ENCODE measurements around the gene ERBB4.

The ERBB4 gene

GRCh38 chr2:212226114-212226513 is 312.5 kb downstream of the ERBB4 start:
- TF ChIP-seq, protein P1, sequence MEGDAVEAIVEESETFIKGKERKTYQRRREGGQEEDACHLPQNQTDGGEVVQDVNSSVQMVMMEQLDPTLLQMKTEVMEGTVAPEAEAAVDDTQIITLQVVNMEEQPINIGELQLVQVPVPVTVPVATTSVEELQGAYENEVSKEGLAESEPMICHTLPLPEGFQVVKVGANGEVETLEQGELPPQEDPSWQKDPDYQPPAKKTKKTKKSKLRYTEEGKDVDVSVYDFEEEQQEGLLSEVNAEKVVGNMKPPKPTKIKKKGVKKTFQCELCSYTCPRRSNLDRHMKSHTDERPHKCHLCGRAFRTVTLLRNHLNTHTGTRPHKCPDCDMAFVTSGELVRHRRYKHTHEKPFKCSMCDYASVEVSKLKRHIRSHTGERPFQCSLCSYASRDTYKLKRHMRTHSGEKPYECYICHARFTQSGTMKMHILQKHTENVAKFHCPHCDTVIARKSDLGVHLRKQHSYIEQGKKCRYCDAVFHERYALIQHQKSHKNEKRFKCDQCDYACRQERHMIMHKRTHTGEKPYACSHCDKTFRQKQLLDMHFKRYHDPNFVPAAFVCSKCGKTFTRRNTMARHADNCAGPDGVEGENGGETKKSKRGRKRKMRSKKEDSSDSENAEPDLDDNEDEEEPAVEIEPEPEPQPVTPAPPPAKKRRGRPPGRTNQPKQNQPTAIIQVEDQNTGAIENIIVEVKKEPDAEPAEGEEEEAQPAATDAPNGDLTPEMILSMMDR (conservative IDR thresholded peaks at IDR 0.05) = no peak
- no peak overlapping the region for H3K27ac ChIP-seq

DNA sequence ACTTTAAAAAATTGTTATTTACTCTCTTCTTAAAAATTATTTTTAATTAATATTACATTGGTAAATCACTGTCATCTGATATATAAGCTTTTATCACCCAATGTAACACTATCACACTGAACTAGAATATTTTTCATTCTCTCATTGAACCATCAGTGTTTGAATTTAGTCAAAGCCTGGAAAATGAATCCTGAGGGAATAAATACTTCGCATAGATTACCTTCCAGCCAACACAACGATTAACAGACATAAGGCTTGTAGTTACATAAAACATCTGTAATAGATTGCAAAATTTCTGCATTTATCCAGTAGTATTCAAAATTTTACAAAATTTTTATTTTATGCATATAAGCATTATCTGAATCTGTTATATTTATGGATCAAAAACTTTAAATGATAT is 314.9 kb downstream of the ERBB4 start:
- H3K27ac ChIP-seq = no peak overlapping the region
- TF ChIP-seq, protein P1 (conservative IDR thresholded peaks at IDR 0.05) = no peak

DNA sequence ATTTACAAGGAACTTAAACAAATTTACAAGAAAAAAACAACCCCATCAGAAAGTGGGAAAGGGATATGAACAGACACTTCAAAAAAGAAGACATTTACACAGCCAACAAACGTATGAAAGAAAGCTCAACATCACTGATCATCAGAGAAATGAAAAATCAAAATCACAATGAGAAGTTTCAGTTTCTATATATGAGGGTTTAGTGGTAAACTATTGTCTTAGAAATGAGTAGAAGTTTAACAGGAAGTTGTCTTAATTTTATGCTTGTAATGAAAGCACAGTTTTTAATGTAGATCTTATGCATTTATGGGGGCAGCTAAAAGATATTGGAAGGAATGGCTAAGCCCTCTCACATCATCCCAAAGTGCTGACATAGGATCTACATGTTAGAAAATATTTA is 325.4 kb downstream of the ERBB4 start:
- TF ChIP-seq, protein P1 (conservative IDR thresholded peaks at IDR 0.05) = no peak
- H3K27ac ChIP-seq = no peak overlapping the region

- TF ChIP-seq, protein P1 (conservative IDR thresholded peaks at IDR 0.05) = no peak
- H3K27ac ChIP-seq = no peak overlapping the region
Observed at GRCh38 chr2:212208467-212208866, 330.1 kb downstream of the ERBB4 start.

DNA sequence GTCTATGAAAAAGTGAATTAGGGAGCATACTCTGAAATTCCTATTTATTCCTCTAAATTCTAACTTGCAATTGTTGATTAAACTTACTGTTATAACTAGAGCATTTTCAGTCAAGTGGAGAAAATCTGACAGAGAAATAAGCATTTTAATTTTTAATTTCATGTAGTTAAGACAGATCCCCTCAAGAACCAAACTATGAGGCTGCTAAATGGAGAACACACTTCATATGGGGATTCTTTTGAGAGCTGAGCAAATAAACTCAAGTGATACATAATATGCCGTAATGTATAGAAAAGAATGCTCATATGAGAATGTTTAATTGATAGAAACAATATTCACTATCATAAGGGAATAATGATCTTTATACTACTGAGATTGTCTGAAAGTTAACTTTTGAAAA is 340.8 kb downstream of the ERBB4 start:
- TF ChIP-seq, protein P1 (conservative IDR thresholded peaks at IDR 0.05) = no peak
- H3K27ac ChIP-seq = no peak overlapping the region

DNA sequence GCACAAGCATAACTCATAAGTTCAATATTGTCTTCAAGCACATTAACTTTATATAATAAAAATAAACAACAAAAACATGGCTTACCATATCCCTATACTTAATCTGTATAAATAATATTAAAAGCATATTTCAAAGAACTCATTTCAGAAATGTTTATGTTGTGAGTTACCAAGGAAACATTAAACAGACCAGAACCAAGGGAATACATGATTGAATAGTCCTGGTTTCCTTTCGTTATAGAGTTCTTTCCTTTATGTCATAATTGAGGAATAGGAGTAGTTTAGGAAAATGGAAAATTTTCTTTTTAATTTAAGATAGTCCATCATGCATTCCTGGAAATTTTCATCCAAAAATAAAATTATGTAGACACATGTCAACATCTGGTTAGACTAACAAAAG is 343.0 kb downstream of the ERBB4 start:
- TF ChIP-seq, protein P1 (conservative IDR thresholded peaks at IDR 0.05) = no peak
- no peak overlapping the region for H3K27ac ChIP-seq

DNA sequence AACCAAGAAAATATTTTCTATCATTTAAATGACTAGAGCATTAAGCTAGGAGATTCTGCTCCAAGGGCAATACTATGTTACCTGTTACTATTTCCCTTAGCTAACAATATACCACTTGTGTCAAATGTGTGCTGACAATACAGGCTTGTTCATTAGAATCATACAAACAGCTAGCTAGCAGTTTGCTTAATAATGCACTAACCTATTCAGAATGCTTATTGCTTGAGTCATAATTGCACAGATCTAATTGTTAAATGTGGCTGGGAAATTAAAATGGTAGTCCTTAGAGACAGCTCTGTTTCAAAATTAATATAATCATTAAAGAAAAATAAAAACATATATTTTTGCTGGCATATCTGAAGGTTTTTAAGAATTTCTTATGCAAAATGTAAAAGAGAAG is 344.2 kb downstream of the ERBB4 start:
- no peak overlapping the region for H3K27ac ChIP-seq
- TF ChIP-seq, protein P1 (conservative IDR thresholded peaks at IDR 0.05) = no peak

DNA sequence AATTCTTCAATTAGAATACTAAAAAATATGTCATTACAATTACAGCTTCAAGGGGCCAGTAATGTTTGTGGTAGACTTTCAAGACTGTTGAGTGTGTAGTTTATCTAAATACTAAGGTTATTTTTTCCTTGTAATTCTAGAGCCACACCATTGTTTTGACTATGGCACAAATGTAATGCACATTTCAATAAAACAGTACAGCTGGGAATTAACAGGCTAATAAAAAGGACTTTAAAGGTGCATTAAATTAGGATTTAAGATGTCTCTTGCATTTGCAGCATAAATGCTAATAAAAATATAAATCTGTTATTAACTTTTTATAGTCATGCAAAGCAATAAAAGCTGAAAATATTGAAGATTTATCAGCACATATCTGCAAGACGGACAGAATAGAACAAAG is 344.8 kb downstream of the ERBB4 start:
- no peak overlapping the region for H3K27ac ChIP-seq
- TF ChIP-seq, protein P1 (conservative IDR thresholded peaks at IDR 0.05) = no peak

All from VCaP (cell line).